Stimulated activated CD8-positive, alpha-beta memory T cell treated with anti-CD3 and anti-CD28 coated beads, Interleukin-4, amount 100 ng/mL, for 1 hour (primary cell): ENCODE measurements around the gene ACTRT2.

Source experiments
- DNase-seq, 2 donors: peaks; one replicate each; pipeline ENCODE4 v3.0.0-alpha.2; 2020; ENCODE audit warnings: low read depth in 2 of 2, low spot score in 1 of 2

Gene ACTRT2

GRCh38 chr1:3031401-3032221, 10.3 kb downstream of the ACTRT2 start:
- DNase-seq: no peak

GRCh38 chr1:3032371-3033039, 11.2 kb downstream of the ACTRT2 start:
- no peak for DNase-seq

- DNase-seq: peak in 1 of 2 donors; percentile 9
Measured at GRCh38 chr1:3033040-3033789, 11.9 kb downstream of the ACTRT2 start.

GRCh38 chr1:3033790-3034090, 12.5 kb downstream of the ACTRT2 start:
- DNase-seq: no peak

GRCh38 chr1:3034162-3034561, 12.9 kb downstream of the ACTRT2 start:
- no peak for DNase-seq

GRCh38 chr1:3034728-3035562, 13.7 kb downstream of the ACTRT2 start:
- no peak for DNase-seq

GRCh38 chr1:3035563-3036446, 14.5 kb downstream of the ACTRT2 start:
- no peak for DNase-seq

GRCh38 chr1:3036447-3037280, 15.4 kb downstream of the ACTRT2 start:
- no peak for DNase-seq

GRCh38 chr1:3037281-3038040, 16.2 kb downstream of the ACTRT2 start:
- DNase-seq: no peak

GRCh38 chr1:3038113-3038551, 16.9 kb downstream of the ACTRT2 start:
- no peak for DNase-seq

GRCh38 chr1:3038571-3039181, 17.4 kb downstream of the ACTRT2 start:
- no peak for DNase-seq

- DNase-seq: no peak
Measured at GRCh38 chr1:3040004-3040403, 18.7 kb downstream of the ACTRT2 start.

GRCh38 chr1:3042481-3042880, 21.2 kb downstream of the ACTRT2 start:
- no peak for DNase-seq

GRCh38 chr1:3049164-3049563, 27.9 kb downstream of the ACTRT2 start:
- DNase-seq: no peak

- DNase-seq: no peak
Measured at GRCh38 chr1:3049905-3050304, 28.6 kb downstream of the ACTRT2 start.

GRCh38 chr1:3050603-3051002, 29.3 kb downstream of the ACTRT2 start:
- no peak for DNase-seq

- no peak for DNase-seq
Measured at GRCh38 chr1:3051270-3052268, 30.3 kb downstream of the ACTRT2 start.
